RWPE1 (cell line): ENCODE results near the gene C1orf87.

Experiments
- CTCF ChIA-PET: fragments of 350-600 bp; sonication (Branson Sonifier 250); formaldehyde crosslinking; extraction: SDS; loops from one replicate; lab custom pipeline; 2021; lab: Yijun Ruan, JAX
- POLR2A ChIA-PET: fragments of 400-600 bp; formaldehyde crosslinking; extraction: SDS; loops from one replicate; lab custom pipeline; 2020; ENCODE audit warnings: antibody characterized with exemption; ENCODE audit not compliant: low non-redundant PET; lab: Yijun Ruan, JAX
- DNase-seq: peaks from one replicate; pipeline ENCODE4 v3.0.0; 2012; ENCODE audit warnings: low spot score
- H3K27ac ChIP-seq: fragments of 450-650 bp; 2 replicates; pipeline ENCODE4 v1.5.1; 2017
- TF ChIP-seq, protein P1 (sequence below): fragments of 450-650 bp; conservative IDR thresholded peaks from 2 replicates; pipeline ENCODE4 v1.5.1; 2017; ENCODE audit warnings: low read depth, mild to moderate bottlenecking

The C1orf87 gene

DNA sequence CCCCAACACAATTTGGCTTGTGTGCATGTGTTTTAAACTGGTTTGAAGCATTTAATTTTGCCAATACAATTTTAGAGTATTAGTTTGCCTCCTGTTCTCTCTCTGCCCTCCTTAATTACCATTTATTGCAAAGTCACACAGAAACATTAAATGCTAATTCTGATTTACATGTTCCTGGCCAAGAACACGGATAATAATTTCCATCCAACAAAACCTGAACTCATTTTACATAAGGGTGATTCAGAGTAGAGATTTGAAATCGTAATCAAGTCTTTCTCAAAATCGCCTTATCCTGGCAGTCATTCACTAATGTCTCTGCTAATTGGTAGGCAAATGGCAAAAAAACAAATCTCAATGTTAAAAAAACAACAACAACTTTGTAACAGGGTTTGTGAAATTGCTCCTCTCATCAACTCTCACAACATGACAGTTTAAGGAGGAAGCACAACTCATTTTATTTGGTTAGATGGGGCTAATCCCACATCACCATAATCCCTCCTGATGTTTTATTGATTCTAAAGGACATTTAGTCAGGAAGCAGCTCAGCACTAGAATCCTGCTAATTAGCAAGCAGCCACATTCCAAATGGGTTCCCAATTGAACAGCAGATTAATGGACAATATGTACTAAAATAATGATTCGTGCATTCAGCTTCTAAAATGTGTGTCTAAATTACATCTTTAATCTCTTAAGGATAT, 55.9 kb downstream of the C1orf87 start:
- ChIA-PET CTCF (no interaction called here), POLR2A (no interaction called here)
- DNase-seq = no peak
- no peak overlapping the region for H3K27ac ChIP-seq
- TF ChIP-seq, protein P1, sequence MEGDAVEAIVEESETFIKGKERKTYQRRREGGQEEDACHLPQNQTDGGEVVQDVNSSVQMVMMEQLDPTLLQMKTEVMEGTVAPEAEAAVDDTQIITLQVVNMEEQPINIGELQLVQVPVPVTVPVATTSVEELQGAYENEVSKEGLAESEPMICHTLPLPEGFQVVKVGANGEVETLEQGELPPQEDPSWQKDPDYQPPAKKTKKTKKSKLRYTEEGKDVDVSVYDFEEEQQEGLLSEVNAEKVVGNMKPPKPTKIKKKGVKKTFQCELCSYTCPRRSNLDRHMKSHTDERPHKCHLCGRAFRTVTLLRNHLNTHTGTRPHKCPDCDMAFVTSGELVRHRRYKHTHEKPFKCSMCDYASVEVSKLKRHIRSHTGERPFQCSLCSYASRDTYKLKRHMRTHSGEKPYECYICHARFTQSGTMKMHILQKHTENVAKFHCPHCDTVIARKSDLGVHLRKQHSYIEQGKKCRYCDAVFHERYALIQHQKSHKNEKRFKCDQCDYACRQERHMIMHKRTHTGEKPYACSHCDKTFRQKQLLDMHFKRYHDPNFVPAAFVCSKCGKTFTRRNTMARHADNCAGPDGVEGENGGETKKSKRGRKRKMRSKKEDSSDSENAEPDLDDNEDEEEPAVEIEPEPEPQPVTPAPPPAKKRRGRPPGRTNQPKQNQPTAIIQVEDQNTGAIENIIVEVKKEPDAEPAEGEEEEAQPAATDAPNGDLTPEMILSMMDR = no peak

DNA sequence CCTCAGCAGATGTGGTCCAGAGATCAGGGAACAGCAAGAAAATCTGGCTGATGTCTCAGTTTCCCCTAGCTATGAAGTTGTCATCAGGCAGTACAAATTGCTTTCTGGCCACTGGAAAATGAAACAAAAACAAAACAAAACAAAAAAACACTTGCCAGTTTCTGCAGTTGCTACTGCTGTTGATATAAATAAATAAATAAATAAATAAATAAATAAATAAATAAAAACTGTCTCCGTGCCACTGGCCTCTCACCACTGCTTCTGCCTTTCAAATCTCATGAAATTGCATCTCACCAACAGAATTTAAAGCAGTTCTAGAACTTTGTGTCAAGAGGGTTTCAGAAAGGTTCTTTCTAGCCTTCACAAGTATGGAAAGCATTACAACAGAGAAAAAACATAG, 62.9 kb downstream of the C1orf87 start:
- CTCF ChIA-PET = no interaction called here
- TF ChIP-seq, protein P1 = no peak
- POLR2A ChIA-PET = no interaction called here
- H3K27ac ChIP-seq = no peak overlapping the region
- DNase-seq = no peak

DNA sequence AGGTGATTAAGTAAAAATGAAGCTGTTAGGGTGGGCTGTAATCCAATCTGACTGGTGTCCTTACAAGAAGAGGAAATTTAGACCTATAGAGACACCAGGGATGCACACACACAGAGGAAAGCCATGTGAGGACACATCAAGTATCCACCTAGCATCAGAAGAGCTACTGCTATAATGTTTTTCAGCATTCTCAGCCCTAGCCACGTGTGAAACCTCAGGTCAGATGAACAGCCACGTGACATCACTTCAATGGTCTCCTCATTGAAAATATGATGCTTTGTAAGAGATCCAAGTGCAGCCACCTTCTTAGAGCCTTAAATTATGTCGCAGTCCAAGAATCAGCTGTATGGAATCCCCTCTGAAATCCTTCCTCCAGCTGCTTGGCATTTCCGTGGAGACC, 65.1 kb downstream of the C1orf87 start:
- DNase-seq = no peak
- TF ChIP-seq, protein P1 = no peak
- POLR2A ChIA-PET = no interaction called here
- CTCF ChIA-PET = interaction anchor here (0.5 to 1.2 kb wide), 2 partner anchors 84 to 1056 kb away, joined by 3 to 4 read pairs; no protein-coding TSS in a partner anchor
- H3K27ac ChIP-seq = no peak overlapping the region

DNA sequence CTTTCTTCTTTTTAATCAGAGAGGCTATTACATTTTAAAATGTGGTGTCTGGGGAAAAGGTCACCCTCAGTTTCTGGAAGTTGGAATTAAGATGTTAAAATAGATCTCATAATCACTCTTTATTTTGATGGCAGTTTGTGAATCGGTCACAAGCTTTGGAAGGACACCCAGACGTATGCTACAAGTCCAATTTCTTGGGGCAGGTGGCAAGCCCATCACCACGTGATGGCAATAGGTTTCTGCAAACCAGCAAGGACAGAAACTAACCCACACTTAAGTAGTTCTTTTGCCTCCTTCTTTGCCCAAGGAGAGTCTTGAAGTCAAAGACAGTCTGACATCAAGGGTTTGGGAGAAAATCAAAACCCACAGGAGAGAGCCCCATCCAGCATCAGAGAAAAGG, 72.9 kb downstream of the C1orf87 start:
- H3K27ac ChIP-seq = no peak overlapping the region
- TF ChIP-seq, protein P1 = no peak
- POLR2A ChIA-PET = no interaction called here
- CTCF ChIA-PET = no interaction called here
- no peak for DNase-seq

DNA sequence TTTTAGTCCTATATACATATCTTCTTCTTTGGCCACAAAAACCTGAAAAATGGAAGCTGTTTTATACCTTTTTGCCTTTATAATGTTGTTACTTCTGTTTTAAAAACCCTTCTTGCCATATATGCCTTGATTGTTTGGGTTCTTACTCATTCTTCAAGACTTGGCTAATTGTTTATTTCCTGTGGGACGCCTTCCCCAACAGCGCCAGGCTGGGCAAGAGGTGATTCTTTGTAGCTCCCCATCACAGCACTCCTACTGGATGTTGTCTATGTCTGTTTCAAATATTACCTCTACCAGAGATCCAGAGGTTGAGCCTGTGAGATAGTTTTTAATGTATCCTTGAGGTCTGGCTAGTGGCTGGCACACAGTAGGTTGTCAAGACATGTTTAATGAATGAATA, 73.8 kb downstream of the C1orf87 start:
- DNase-seq = no peak
- no peak overlapping the region for H3K27ac ChIP-seq
- TF ChIP-seq, protein P1 = no peak
- ChIA-PET CTCF (interaction anchor here (0.6 kb wide), 1 partner anchor 426 kb away, joined by 3 read pairs; no protein-coding TSS in a partner anchor), POLR2A (no interaction called here)

DNA sequence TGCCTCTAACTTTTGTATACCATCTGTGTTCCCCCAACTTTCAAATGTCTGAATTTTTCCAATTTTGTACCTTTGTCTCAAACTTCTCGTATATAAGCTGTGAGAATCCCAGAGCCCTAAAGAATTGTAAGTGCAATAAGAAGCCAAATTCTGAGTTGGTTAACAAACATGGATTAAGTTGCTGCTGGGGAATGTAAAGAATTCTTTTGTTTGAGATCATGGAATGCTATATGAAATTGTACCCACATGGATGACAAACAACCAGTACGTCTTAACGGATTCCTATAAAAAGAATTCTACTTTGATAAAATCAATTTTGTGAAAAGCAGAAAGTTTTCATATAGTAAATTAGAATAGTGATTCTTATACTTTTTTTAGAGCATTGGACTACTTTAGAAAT, 74.6 kb downstream of the C1orf87 start:
- DNase-seq = no peak
- POLR2A ChIA-PET = no interaction called here
- TF ChIP-seq, protein P1 = no peak
- CTCF ChIA-PET = interaction anchor here (0.6 to 0.7 kb wide), 2 partner anchors 17 to 427 kb away, joined by 3 to 4 read pairs; no protein-coding TSS in a partner anchor
- H3K27ac ChIP-seq = no peak overlapping the region
